ENCODE measurements around the gene CNOT11.

Gene CNOT11

GRCh38 chr2:101274142-101274541, 21.5 kb downstream of the CNOT11 start:
- no peak for TF ChIP-seq CTCF (IDR thresholded peaks at IDR 0.05; ENCODE audit: low read depth, low read length, missing control alignments)
- H3K36me3 ChIP-seq (replicated peaks) = peaks cover 37% of the 10 kb centered on the region
- DNase-seq = no peak
- H3K27ac ChIP-seq = no peak overlapping the region
- H3K27me3 ChIP-seq (replicated peaks) = no peaks in the 10 kb centered on the region
- in situ Hi-C loops (cut with HindIII; ENCODE audit: low pct_ligation_motif_present, low sequenced_read_pairs) = no loop called here
- no peak overlapping the region for H3K4me3 ChIP-seq (ENCODE audit: low read depth, low read length)

- Histone ChIP-seq H3K36me3 (replicated peaks) (peaks cover 29% of the 10 kb centered on the region), H3K4me3 (ENCODE audit: low read depth, low read length) (no peak overlapping the region), H3K27me3 (replicated peaks) (no peaks in the 10 kb centered on the region), H3K27ac (no peak overlapping the region)
- DNase-seq = peak; percentile 19
- TF ChIP-seq CTCF (IDR thresholded peaks at IDR 0.05; ENCODE audit: low read depth, low read length, missing control alignments) = peak; percentile 42
- in situ Hi-C loops (cut with HindIII; ENCODE audit: low pct_ligation_motif_present, low sequenced_read_pairs) = no loop called here
Observed at GRCh38 chr2:101277111-101277510, 24.4 kb downstream of the CNOT11 start.

GRCh38 chr2:101278925-101279324, 26.2 kb downstream of the CNOT11 start:
- in situ Hi-C loops (cut with HindIII; ENCODE audit: low pct_ligation_motif_present, low sequenced_read_pairs) = no loop called here
- no peak for TF ChIP-seq CTCF (IDR thresholded peaks at IDR 0.05; ENCODE audit: low read depth, low read length, missing control alignments)
- no peak overlapping the region for H3K27ac ChIP-seq
- H3K27me3 ChIP-seq (replicated peaks) = no peaks in the 10 kb centered on the region
- no peak for DNase-seq
- H3K36me3 ChIP-seq (replicated peaks) = peaks cover 30% of the 10 kb centered on the region
- H3K4me3 ChIP-seq (ENCODE audit: low read depth, low read length) = no peak overlapping the region

GRCh38 chr2:101281482-101281881, 28.8 kb downstream of the CNOT11 start:
- no peak for TF ChIP-seq CTCF (IDR thresholded peaks at IDR 0.05; ENCODE audit: low read depth, low read length, missing control alignments)
- no peak overlapping the region for H3K4me3 ChIP-seq (ENCODE audit: low read depth, low read length)
- DNase-seq = no peak
- no peaks in the 10 kb centered on the region for H3K27me3 ChIP-seq (replicated peaks)
- peaks cover 28% of the 10 kb centered on the region for H3K36me3 ChIP-seq (replicated peaks)
- no peak overlapping the region for H3K27ac ChIP-seq
- in situ Hi-C loops (cut with HindIII; ENCODE audit: low pct_ligation_motif_present, low sequenced_read_pairs) = no loop called here

- no peak for TF ChIP-seq CTCF (IDR thresholded peaks at IDR 0.05; ENCODE audit: low read depth, low read length, missing control alignments)
- Histone ChIP-seq H3K27me3 (replicated peaks) (no peaks in the 10 kb centered on the region), H3K27ac (no peak overlapping the region), H3K36me3 (replicated peaks) (peaks cover 36% of the 10 kb centered on the region), H3K4me3 (ENCODE audit: low read depth, low read length) (no peak overlapping the region)
- in situ Hi-C loops (cut with HindIII; ENCODE audit: low pct_ligation_motif_present, low sequenced_read_pairs) = no loop called here
- no peak for DNase-seq
Observed at GRCh38 chr2:101282980-101283379, 30.3 kb downstream of the CNOT11 start.

GRCh38 chr2:101286684-101287083, 34.0 kb downstream of the CNOT11 start:
- DNase-seq = no peak
- in situ Hi-C loops (cut with HindIII; ENCODE audit: low pct_ligation_motif_present, low sequenced_read_pairs) = no loop called here
- Histone ChIP-seq H3K4me3 (ENCODE audit: low read depth, low read length) (no peak overlapping the region), H3K36me3 (replicated peaks) (peaks cover 27% of the 10 kb centered on the region), H3K27ac (no peak overlapping the region), H3K27me3 (replicated peaks) (no peaks in the 10 kb centered on the region)
- TF ChIP-seq CTCF (IDR thresholded peaks at IDR 0.05; ENCODE audit: low read depth, low read length, missing control alignments) = no peak

All from brain microvascular endothelial cell (primary cell).